WTC11 (cell line): ENCODE data around the gene GABRR3. TPM values are rescaled to one million over a fixed set of nuclear protein-coding genes. Genes with fewer than 3 reads are reported as not detected.

Source experiments
- ATAC-seq: fragments of 200-7000 bp; cut with Tn5 transposase; 2 replicates; pipeline ENCODE4 v1.10.0; 2021; ENCODE audit warnings: mild to moderate bottlenecking, moderate library complexity
- CTCF ChIA-PET: fragments of 300-600 bp; sonication (Branson Sonifier 250); formaldehyde crosslinking; loops from one replicate; lab custom pipeline; 2021; ENCODE audit warnings: antibody characterized with exemption; lab: Charles Lee
- POLR2A ChIA-PET: fragments of 350-600 bp; sonication (Branson Sonifier 250); formaldehyde crosslinking; loops from one replicate; lab custom pipeline; 2021; ENCODE audit warnings: antibody characterized with exemption; lab: Charles Lee
- DNase-seq: peaks from one replicate; pipeline ENCODE4 v3.0.0; 2021; ENCODE audit warnings: low spot score
- H3K27ac Mint-ChIP-seq: 2 replicates; pipeline ENCODE4 v1.8.0; 2021; ENCODE audit warnings: mixed read lengths
- H3K27me3 Mint-ChIP-seq: 2 replicates; pipeline ENCODE4 v1.8.0; 2021; ENCODE audit warnings: low read depth, mild to moderate bottlenecking, moderate library complexity, mixed read lengths
- H3K36me3 Mint-ChIP-seq: 2 replicates; pipeline ENCODE4 v1.8.0; 2021; ENCODE audit warnings: mixed read lengths
- H3K4me1 Mint-ChIP-seq: 2 replicates; pipeline ENCODE4 v1.8.0; 2022; ENCODE audit warnings: mixed read lengths
- H3K4me3 Mint-ChIP-seq: 2 replicates; pipeline ENCODE4 v1.8.0; 2021; ENCODE audit warnings: mild to moderate bottlenecking, moderate library complexity, mixed read lengths
- H3K9me3 Mint-ChIP-seq: 2 replicates; pipeline ENCODE4 v1.8.0; 2021; ENCODE audit warnings: mixed read lengths
- ATF1 ChIP-seq: sonication (generic); formaldehyde crosslinking; IDR thresholded peaks from 2 replicates; pipeline ENCODE4 v1.8.1; 2023; ENCODE audit warnings: mild to moderate bottlenecking, moderate library complexity, missing genetic modification reagents
- ATF2 ChIP-seq: sonication (generic); formaldehyde crosslinking; IDR thresholded peaks from 2 replicates; pipeline ENCODE4 v1.8.1; 2022; ENCODE audit warnings: low read depth, missing genetic modification reagents, borderline replicate concordance
- CBFB ChIP-seq: sonication (generic); formaldehyde crosslinking; IDR thresholded peaks from 2 replicates; pipeline ENCODE4 v1.8.1; 2022; ENCODE audit warnings: mild to moderate bottlenecking, low read depth, missing genetic modification reagents
- E2F5 ChIP-seq: sonication (generic); formaldehyde crosslinking; IDR thresholded peaks from 2 replicates; pipeline ENCODE4 v1.8.1; 2022; ENCODE audit warnings: mild to moderate bottlenecking, moderate library complexity, missing genetic modification reagents
- ETV6 ChIP-seq: sonication (generic); formaldehyde crosslinking; IDR thresholded peaks from 2 replicates; pipeline ENCODE4 v1.8.1; 2022; ENCODE audit warnings: mild to moderate bottlenecking, missing genetic modification reagents
- FOXK1 ChIP-seq: sonication (generic); formaldehyde crosslinking; IDR thresholded peaks from 2 replicates; pipeline ENCODE4 v1.8.0; 2022; ENCODE audit warnings: mild to moderate bottlenecking, moderate library complexity, missing genetic modification reagents
- GRHL2 ChIP-seq: fragments of 250-450 bp; sonication (Bioruptor Pico); IDR thresholded peaks from 2 replicates; pipeline ENCODE4 v1.8.0; 2022; ENCODE audit warnings: mild to moderate bottlenecking, moderate library complexity; ENCODE audit not compliant: insufficient replicate concordance, severe bottlenecking
- JUN ChIP-seq: sonication (generic); formaldehyde crosslinking; IDR thresholded peaks from 2 replicates; pipeline ENCODE4 v1.8.0; 2023; ENCODE audit warnings: mild to moderate bottlenecking, missing genetic modification reagents
- KAT7 ChIP-seq: sonication (generic); formaldehyde crosslinking; IDR thresholded peaks from 2 replicates; pipeline ENCODE4 v1.8.1; 2023; ENCODE audit warnings: missing genetic modification reagents, mild to moderate bottlenecking, borderline replicate concordance
- MYBL2 ChIP-seq: sonication (generic); formaldehyde crosslinking; IDR thresholded peaks from 2 replicates; pipeline ENCODE4 v1.8.1; 2023; ENCODE audit warnings: mild to moderate bottlenecking, moderate library complexity, missing genetic modification reagents
- NFATC4 ChIP-seq: fragments of 250-450 bp; sonication (Bioruptor Pico); IDR thresholded peaks from 2 replicates; pipeline ENCODE4 v1.9.0; 2021; ENCODE audit warnings: mild to moderate bottlenecking
- NR2C2 ChIP-seq: sonication (generic); formaldehyde crosslinking; IDR thresholded peaks from 2 replicates; pipeline ENCODE4 v1.8.0; 2022; ENCODE audit warnings: mild to moderate bottlenecking, missing genetic modification reagents
- OVOL2 ChIP-seq: fragments of 250-450 bp; sonication (Bioruptor Pico); IDR thresholded peaks from 2 replicates; pipeline ENCODE4 v1.9.0; 2021; ENCODE audit warnings: mild to moderate bottlenecking, borderline replicate concordance
- PRRX2 ChIP-seq: fragments of 250-450 bp; sonication (Bioruptor Pico); IDR thresholded peaks from 2 replicates; pipeline ENCODE4 v1.8.0; 2021; ENCODE audit warnings: mild to moderate bottlenecking
- TEAD4 ChIP-seq: sonication (generic); formaldehyde crosslinking; IDR thresholded peaks from 2 replicates; pipeline ENCODE4 v1.8.0; 2022; ENCODE audit warnings: mild to moderate bottlenecking, missing genetic modification reagents
- ZNF121 ChIP-seq: sonication (generic); formaldehyde crosslinking; IDR thresholded peaks from 2 replicates; pipeline ENCODE4 v1.8.0; 2023; ENCODE audit warnings: missing genetic modification reagents
- ZNF317 ChIP-seq: sonication (generic); formaldehyde crosslinking; IDR thresholded peaks from 2 replicates; pipeline ENCODE4 v1.8.1; 2023; ENCODE audit warnings: low read depth, mild to moderate bottlenecking, moderate library complexity, missing genetic modification reagents, borderline replicate concordance
- total RNA-seq: library from RNA; stranded (reverse); gene quantifications from 3 replicates; pipeline ENCODE4 v1.2.3, GENCODE V29; 2021
- TF ChIP-seq, protein P1 (sequence below): sonication (generic); formaldehyde crosslinking; IDR thresholded peaks from 2 replicates; pipeline ENCODE4 v1.8.0; 2023; ENCODE audit warnings: missing genetic modification reagents, mild to moderate bottlenecking, borderline replicate concordance
- TF ChIP-seq, protein P2 (sequence below): sonication (generic); formaldehyde crosslinking; IDR thresholded peaks from 2 replicates; pipeline ENCODE4 v1.8.0; 2022; ENCODE audit warnings: mild to moderate bottlenecking, missing genetic modification reagents

GABRR3 gene
- total RNA-seq, 1 experiment from 2014 or later: not detected

- ATAC-seq (no peak), DNase-seq (no peak)
- ChIA-PET POLR2A (no interaction called here), CTCF (no interaction called here)
- Mint-ChIP-seq H3K4me1 (peaks cover 16% of the 10 kb centered on the region), H3K9me3 (no peaks in the 10 kb centered on the region), H3K27me3 (no peaks in the 10 kb centered on the region), H3K4me3 (no peak overlapping the region), H3K27ac (no peak overlapping the region), H3K36me3 (no peaks in the 10 kb centered on the region)
- TF ChIP-seq PRRX2 (CRISPR knock-in tag): no peak
- TF ChIP-seq, protein P1, sequence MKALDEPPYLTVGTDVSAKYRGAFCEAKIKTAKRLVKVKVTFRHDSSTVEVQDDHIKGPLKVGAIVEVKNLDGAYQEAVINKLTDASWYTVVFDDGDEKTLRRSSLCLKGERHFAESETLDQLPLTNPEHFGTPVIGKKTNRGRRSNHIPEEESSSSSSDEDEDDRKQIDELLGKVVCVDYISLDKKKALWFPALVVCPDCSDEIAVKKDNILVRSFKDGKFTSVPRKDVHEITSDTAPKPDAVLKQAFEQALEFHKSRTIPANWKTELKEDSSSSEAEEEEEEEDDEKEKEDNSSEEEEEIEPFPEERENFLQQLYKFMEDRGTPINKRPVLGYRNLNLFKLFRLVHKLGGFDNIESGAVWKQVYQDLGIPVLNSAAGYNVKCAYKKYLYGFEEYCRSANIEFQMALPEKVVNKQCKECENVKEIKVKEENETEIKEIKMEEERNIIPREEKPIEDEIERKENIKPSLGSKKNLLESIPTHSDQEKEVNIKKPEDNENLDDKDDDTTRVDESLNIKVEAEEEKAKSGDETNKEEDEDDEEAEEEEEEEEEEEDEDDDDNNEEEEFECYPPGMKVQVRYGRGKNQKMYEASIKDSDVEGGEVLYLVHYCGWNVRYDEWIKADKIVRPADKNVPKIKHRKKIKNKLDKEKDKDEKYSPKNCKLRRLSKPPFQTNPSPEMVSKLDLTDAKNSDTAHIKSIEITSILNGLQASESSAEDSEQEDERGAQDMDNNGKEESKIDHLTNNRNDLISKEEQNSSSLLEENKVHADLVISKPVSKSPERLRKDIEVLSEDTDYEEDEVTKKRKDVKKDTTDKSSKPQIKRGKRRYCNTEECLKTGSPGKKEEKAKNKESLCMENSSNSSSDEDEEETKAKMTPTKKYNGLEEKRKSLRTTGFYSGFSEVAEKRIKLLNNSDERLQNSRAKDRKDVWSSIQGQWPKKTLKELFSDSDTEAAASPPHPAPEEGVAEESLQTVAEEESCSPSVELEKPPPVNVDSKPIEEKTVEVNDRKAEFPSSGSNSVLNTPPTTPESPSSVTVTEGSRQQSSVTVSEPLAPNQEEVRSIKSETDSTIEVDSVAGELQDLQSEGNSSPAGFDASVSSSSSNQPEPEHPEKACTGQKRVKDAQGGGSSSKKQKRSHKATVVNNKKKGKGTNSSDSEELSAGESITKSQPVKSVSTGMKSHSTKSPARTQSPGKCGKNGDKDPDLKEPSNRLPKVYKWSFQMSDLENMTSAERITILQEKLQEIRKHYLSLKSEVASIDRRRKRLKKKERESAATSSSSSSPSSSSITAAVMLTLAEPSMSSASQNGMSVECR: no peak
Measured at GRCh38 chr3:98027085-98027446, 8.0 kb downstream of the GABRR3 start.

DNA sequence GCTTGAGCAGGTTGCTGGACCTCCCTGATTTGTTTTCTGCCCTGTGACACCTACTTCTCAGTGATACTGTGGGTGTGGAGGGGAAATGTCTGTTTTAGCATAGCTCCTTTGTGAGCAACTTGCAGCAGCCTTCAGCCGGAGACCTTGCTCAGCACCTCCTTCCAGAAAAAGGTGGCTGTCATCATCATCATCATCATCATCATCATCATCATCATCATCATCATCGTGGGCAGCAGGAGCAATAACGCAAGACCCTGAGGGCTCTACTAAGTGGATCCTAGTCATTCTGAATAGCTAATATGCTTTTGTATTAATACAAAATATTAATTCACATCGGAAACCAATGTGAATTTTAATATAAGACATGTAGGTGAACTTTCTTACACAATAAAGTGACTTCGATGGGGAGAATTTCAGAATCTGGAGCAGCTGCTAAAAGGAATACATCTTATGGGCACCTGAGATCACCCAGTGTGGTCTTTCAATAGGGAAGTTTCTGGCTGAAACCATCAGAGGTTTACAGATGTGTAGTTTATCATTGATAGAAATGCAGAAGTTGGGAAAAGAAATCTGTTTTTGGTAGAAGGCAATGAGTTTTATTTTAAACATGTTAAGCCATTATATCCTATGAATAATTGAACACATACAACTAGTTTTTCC lies 8.6 kb downstream of the GABRR3 start:
- no peaks in the 10 kb centered on the region for H3K9me3 Mint-ChIP-seq
- no peak for DNase-seq
- H3K27me3 Mint-ChIP-seq: no peaks in the 10 kb centered on the region
- TF ChIP-seq ATF2 (CRISPR knock-in tag): no peak
- TF ChIP-seq KAT7: no peak
- TF ChIP-seq JUN (CRISPR knock-in tag): no peak
- no peak for TF ChIP-seq GRHL2 (CRISPR knock-in tag)
- TF ChIP-seq OVOL2: no peak
- no peak for TF ChIP-seq ATF1
- no peak for TF ChIP-seq NFATC4 (CRISPR knock-in tag)
- TF ChIP-seq E2F5 (CRISPR knock-in tag): no peak
- TF ChIP-seq FOXK1 (CRISPR knock-in tag): no peak
- TF ChIP-seq, all 79 proteins: peak for 0
- Mint-ChIP-seq H3K4me3 (no peak overlapping the region), H3K27ac (no peak overlapping the region), H3K36me3 (no peaks in the 10 kb centered on the region), H3K4me1 (peaks cover 16% of the 10 kb centered on the region)
- ChIA-PET POLR2A (no interaction called here), CTCF (no interaction called here)
- ATAC-seq: no peak

GRCh38 chr3:98025392-98025945 lies 9.6 kb downstream of the GABRR3 start:
- H3K4me1 Mint-ChIP-seq: peaks cover 16% of the 10 kb centered on the region
- no peak for TF ChIP-seq ZNF317 (CRISPR knock-in tag)
- TF ChIP-seq ATF2 (CRISPR knock-in tag): no peak
- TF ChIP-seq, protein P2, sequence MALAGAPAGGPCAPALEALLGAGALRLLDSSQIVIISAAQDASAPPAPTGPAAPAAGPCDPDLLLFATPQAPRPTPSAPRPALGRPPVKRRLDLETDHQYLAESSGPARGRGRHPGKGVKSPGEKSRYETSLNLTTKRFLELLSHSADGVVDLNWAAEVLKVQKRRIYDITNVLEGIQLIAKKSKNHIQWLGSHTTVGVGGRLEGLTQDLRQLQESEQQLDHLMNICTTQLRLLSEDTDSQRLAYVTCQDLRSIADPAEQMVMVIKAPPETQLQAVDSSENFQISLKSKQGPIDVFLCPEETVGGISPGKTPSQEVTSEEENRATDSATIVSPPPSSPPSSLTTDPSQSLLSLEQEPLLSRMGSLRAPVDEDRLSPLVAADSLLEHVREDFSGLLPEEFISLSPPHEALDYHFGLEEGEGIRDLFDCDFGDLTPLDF (CRISPR knock-in tag): no peak
- TF ChIP-seq MYBL2 (CRISPR knock-in tag): no peak
- TF ChIP-seq NR2C2 (CRISPR knock-in tag): no peak
- no peak for TF ChIP-seq ZNF121 (CRISPR knock-in tag)
- TF ChIP-seq TEAD4 (CRISPR knock-in tag): no peak
- TF ChIP-seq CBFB (CRISPR knock-in tag): no peak
- no peak for TF ChIP-seq ETV6 (CRISPR knock-in tag)
- no peak for TF ChIP-seq FOXK1 (CRISPR knock-in tag)
- H3K9me3 Mint-ChIP-seq: no peaks in the 10 kb centered on the region
- H3K27ac Mint-ChIP-seq: no peak overlapping the region
- H3K36me3 Mint-ChIP-seq: no peaks in the 10 kb centered on the region
- CTCF ChIA-PET: no interaction called here
- H3K4me3 Mint-ChIP-seq: no peak overlapping the region
- no peaks in the 10 kb centered on the region for H3K27me3 Mint-ChIP-seq
- no peak for ATAC-seq
- POLR2A ChIA-PET: no interaction called here
- DNase-seq: no peak
